B cell (primary cell): ENCODE measurements around the gene GCN1.

ENCODE experiments used
- EZH2 ChIP-seq: IDR thresholded peaks from 2 replicates; pipeline ENCODE4 v1.6.1; 2012; ENCODE audit warnings: borderline replicate concordance, low read depth, mild to moderate bottlenecking, moderate library complexity, low read length; ENCODE audit not compliant: insufficient read depth, poor library complexity, severe bottlenecking
- TF ChIP-seq, protein P1 (sequence below): fragments of 200-600 bp; IDR thresholded peaks from one replicate; pipeline ENCODE4 v1.8.0; 2022; ENCODE audit warnings: antibody characterized with exemption, mild to moderate bottlenecking

GRCh38 chr12:120118321-120119061 lies 76.0 kb downstream of the GCN1 start:
- TF ChIP-seq EZH2 = no peak
- TF ChIP-seq, protein P1, sequence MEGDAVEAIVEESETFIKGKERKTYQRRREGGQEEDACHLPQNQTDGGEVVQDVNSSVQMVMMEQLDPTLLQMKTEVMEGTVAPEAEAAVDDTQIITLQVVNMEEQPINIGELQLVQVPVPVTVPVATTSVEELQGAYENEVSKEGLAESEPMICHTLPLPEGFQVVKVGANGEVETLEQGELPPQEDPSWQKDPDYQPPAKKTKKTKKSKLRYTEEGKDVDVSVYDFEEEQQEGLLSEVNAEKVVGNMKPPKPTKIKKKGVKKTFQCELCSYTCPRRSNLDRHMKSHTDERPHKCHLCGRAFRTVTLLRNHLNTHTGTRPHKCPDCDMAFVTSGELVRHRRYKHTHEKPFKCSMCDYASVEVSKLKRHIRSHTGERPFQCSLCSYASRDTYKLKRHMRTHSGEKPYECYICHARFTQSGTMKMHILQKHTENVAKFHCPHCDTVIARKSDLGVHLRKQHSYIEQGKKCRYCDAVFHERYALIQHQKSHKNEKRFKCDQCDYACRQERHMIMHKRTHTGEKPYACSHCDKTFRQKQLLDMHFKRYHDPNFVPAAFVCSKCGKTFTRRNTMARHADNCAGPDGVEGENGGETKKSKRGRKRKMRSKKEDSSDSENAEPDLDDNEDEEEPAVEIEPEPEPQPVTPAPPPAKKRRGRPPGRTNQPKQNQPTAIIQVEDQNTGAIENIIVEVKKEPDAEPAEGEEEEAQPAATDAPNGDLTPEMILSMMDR = no peak
